Sigmoid colon (tissue), 4 donors: ENCODE measurements around the gene SPATA22.

Experiments
- POLR2AphosphoS5 ChIP-seq, 4 donors: sonication (generic); formaldehyde crosslinking; IDR thresholded peaks; one replicate each; pipeline ENCODE4 v1.6.1; 2017; ENCODE audit warnings: antibody characterized with exemption in 4 of 4
- TF ChIP-seq, protein P1 (sequence below), 4 experiments: fragments of 450-650 bp in 3 of 4; fragments of 200-600 bp in 1 of 4; IDR thresholded peaks; one replicate each; pipeline ENCODE4 v1.5.1; 2016 to 2019; ENCODE audit warnings: antibody characterized with exemption in 4 of 4, mild to moderate bottlenecking in 3 of 4, moderate library complexity in 2 of 4

DNA sequence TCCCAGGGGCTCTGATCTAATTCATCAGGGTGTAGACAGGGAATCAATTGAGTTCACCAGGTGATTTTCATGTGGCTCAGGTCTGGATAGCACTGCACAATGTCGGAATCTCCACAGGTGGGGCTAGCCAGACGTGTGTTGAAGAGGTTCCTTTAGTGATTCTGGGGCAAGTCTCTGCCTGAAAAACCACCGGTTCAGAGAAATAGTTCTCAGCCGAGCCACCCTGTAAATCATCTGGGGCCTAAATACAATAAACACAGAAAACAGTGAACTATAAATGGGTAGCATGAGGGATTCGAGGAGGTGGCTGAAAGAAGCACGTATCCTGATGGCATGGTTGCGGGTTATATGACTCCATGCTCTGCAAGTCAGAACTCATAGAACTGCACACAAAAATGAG, 25.5 kb upstream of the SPATA22 start:
- TF ChIP-seq, protein P1, sequence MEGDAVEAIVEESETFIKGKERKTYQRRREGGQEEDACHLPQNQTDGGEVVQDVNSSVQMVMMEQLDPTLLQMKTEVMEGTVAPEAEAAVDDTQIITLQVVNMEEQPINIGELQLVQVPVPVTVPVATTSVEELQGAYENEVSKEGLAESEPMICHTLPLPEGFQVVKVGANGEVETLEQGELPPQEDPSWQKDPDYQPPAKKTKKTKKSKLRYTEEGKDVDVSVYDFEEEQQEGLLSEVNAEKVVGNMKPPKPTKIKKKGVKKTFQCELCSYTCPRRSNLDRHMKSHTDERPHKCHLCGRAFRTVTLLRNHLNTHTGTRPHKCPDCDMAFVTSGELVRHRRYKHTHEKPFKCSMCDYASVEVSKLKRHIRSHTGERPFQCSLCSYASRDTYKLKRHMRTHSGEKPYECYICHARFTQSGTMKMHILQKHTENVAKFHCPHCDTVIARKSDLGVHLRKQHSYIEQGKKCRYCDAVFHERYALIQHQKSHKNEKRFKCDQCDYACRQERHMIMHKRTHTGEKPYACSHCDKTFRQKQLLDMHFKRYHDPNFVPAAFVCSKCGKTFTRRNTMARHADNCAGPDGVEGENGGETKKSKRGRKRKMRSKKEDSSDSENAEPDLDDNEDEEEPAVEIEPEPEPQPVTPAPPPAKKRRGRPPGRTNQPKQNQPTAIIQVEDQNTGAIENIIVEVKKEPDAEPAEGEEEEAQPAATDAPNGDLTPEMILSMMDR (IDR thresholded peaks at IDR 0.05) = no peak
- TF ChIP-seq POLR2AphosphoS5 (IDR thresholded peaks at IDR 0.05) = no peak
